ENCODE results near the gene SORBS1.

DNA sequence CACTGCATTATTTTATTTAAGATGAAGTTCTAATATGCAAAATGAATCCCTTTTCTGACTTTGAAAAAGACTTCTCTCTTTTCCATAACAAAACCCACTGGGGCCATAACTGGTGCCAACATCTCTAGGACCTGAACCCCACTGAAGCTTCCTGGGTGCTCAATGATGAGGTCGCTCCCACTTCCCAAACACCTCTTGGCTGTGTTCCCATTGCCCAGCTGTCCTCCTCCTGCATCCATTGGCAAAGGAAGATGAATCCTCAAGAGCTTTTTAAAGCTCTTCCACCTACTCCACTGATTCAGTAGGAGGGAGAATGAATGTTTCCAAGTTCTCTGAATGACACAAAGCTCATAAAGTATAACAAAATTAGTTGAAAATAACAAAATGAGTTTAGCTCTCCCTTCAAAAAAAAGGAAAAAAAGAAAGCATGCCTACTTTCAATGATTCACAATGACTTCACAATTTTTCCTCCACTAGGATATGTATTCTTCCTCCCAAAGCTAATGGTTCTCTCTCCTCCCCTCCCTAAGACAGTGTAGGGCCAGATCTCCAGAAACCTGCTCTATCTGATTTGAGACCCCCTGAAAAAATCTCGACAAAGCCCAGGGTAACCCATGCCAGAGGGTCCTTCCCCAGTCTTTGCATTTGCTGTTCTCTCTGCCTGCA lies 64.8 kb downstream of the SORBS1 start:
- TF ChIP-seq EZH2 (IDR thresholded peaks at IDR 0.05; ENCODE audit: insufficient read depth, poor library complexity, severe bottlenecking) (no peak), EZH2phosphoT487 (IDR thresholded peaks at IDR 0.05; ENCODE audit: insufficient read depth, low read depth) (no peak)

Data from GM23248 (cell line).